ENCODE measurements around the gene ASAH2.

GRCh38 chr10:50272531-50272930 is 21.2 kb upstream of the ASAH2 start:
- no peak for TF ChIP-seq CTCF (IDR thresholded peaks at IDR 0.05; ENCODE audit: insufficient read depth, low read length, poor library complexity, severe bottlenecking)
- no peak for TF ChIP-seq EZH2phosphoT487 (conservative IDR thresholded peaks at IDR 0.05; ENCODE audit: low read length)
